H1 (cell line): ENCODE results near the gene TLE1. TPM values are rescaled to one million over a fixed set of nuclear protein-coding genes. Genes with fewer than 3 reads are reported as not detected.

Source experiments
- CTCF ChIA-PET: fragments of 300-600 bp; sonication (Branson Sonifier 250); formaldehyde crosslinking; loops from one replicate; lab custom pipeline; 2021; ENCODE audit not compliant: partially characterized antibody; lab: Charles Lee
- POLR2A ChIA-PET: fragments of 300-600 bp; sonication (Branson Sonifier 250); formaldehyde crosslinking; loops from one replicate; lab custom pipeline; 2021; ENCODE audit warnings: inconsistent platforms; ENCODE audit not compliant: partially characterized antibody; lab: Charles Lee
- DNase-seq, 2 experiments: peaks; one replicate each; pipeline versions ENCODE4 v3.0.0 to v3.0.0-alpha.2; 2010 to 2022; ENCODE audit warnings: low spot score in 2 of 2, low read depth in 1 of 2, mixed read lengths in 1 of 2
- FAIRE-seq: peaks from 2 replicates; lab custom pipeline; 2011; peaks lifted over from hg19 to GRCh38; lab: Jason Lieb, UNC
- H2AFZ ChIP-seq: 2 replicates; pipeline ENCODE4 v1.8.1; 2012; ENCODE audit warnings: low read length, inconsistent platforms
- H2AK5ac ChIP-seq: 2 replicates; pipeline ENCODE4 v1.6.1; 2013; ENCODE audit warnings: low read depth, low read length
- H2BK120ac ChIP-seq: replicated peaks from 2 replicates; pipeline ENCODE3; 2013; ENCODE audit warnings: low read depth, low read length, inconsistent platforms
- H2BK12ac ChIP-seq: 2 replicates; pipeline ENCODE4 v1.6.1; 2013; ENCODE audit warnings: low read depth, low read length
- H2BK15ac ChIP-seq: 2 replicates; pipeline ENCODE4 v1.6.1; 2013; ENCODE audit warnings: low read length
- H2BK20ac ChIP-seq: 2 replicates; pipeline ENCODE4 v1.6.1; 2013; ENCODE audit warnings: low read length
- H2BK5ac ChIP-seq: 2 replicates; pipeline ENCODE4 v1.6.1; 2013; ENCODE audit warnings: low read depth, low read length
- H3K14ac ChIP-seq: 2 replicates; pipeline ENCODE4 v1.6.1; 2013; ENCODE audit warnings: inconsistent platforms; ENCODE audit not compliant: insufficient read length
- H3K18ac ChIP-seq: 2 replicates; pipeline ENCODE4 v1.6.1; 2013; ENCODE audit warnings: low read length; ENCODE audit errors: extremely low read depth
- H3K23ac ChIP-seq: 2 replicates; pipeline ENCODE4 v1.6.1; 2013; ENCODE audit warnings: inconsistent platforms; ENCODE audit not compliant: insufficient read length
- H3K23me2 ChIP-seq: 2 replicates; pipeline ENCODE4 v1.6.1; 2013; ENCODE audit warnings: low read depth, low read length
- H3K27ac ChIP-seq: 2 replicates; pipeline ENCODE4 v1.6.1; 2011; ENCODE audit warnings: low read depth, low read length, inconsistent platforms
- H3K27me3 ChIP-seq, 4 experiments: replicated peaks in 1 of 4; 1 replicate in 1 of 4; 2 replicates in 3 of 4; pipeline versions ENCODE4 v1.6.1 to v1.8.1; 2011 to 2013; ENCODE audit warnings: low read length in 3 of 4, mild to moderate bottlenecking in 3 of 4, inconsistent platforms in 2 of 4, mixed read lengths in 2 of 4, moderate library complexity in 1 of 4; ENCODE audit not compliant: control insufficient read depth in 3 of 4, insufficient read depth in 3 of 4; ENCODE audit errors: extremely low read depth in 1 of 4
- H3K36me3 ChIP-seq, 4 experiments: 2 replicates each; pipeline versions ENCODE4 v1.6.1 to v1.8.1; 2011 to 2013; ENCODE audit warnings: mild to moderate bottlenecking in 4 of 4, low read length in 3 of 4, moderate library complexity in 2 of 4, control low read depth in 1 of 4, inconsistent platforms in 1 of 4; ENCODE audit not compliant: insufficient read depth in 4 of 4, control insufficient read depth in 2 of 4
- H3K4ac ChIP-seq: replicated peaks from 2 replicates; pipeline ENCODE3; 2013; ENCODE audit warnings: low read length, low read depth, mixed read lengths, inconsistent platforms; ENCODE audit not compliant: insufficient read length
- H3K4me1 ChIP-seq, 4 experiments: replicated peaks in 1 of 4; 1 replicate in 1 of 4; 2 replicates in 3 of 4; pipeline versions ENCODE4 v1.6.1 to v1.8.1; 2011 to 2013; ENCODE audit warnings: low read length in 3 of 4, inconsistent platforms in 2 of 4, mixed read lengths in 1 of 4; ENCODE audit not compliant: insufficient read depth in 4 of 4, control insufficient read depth in 3 of 4
- H3K4me2 ChIP-seq, 2 experiments: 2 replicates each; pipeline versions ENCODE4 v1.6.1 to v1.8.1; 2011 to 2013; ENCODE audit warnings: low read depth in 2 of 2, low read length in 2 of 2, control low read depth in 1 of 2, inconsistent platforms in 1 of 2, mild to moderate bottlenecking in 1 of 2; ENCODE audit not compliant: insufficient read depth in 1 of 2
- H3K4me3 ChIP-seq, 4 experiments: fragments of 200-600, 300-600 bp in 1 of 4; sonication (generic), shearing (Covaris generic), sonication (Bioruptor Twin) in 1 of 4; 2 replicates each; pipeline versions ENCODE4 v1.5.1 to v1.8.1; 2011 to 2016; ENCODE audit warnings: low read length in 4 of 4, low read depth in 3 of 4, control low read depth in 2 of 4, inconsistent platforms in 2 of 4, mild to moderate bottlenecking in 2 of 4, mixed read lengths in 1 of 4, moderate library complexity in 1 of 4; ENCODE audit not compliant: insufficient read depth in 2 of 4; ENCODE audit errors: extremely low read depth in 1 of 4
- H3K56ac ChIP-seq: replicated peaks from 2 replicates; pipeline ENCODE3; 2013; ENCODE audit warnings: low read depth, mild to moderate bottlenecking, mixed read lengths, low read length, inconsistent platforms; ENCODE audit not compliant: insufficient read length
- H3K79me1 ChIP-seq: 2 replicates; pipeline ENCODE4 v1.6.1; 2013; ENCODE audit warnings: low read depth, low read length, control low read depth
- H3K79me2 ChIP-seq, 2 experiments: 2 replicates each; pipeline versions ENCODE4 v1.6.1 to v1.8.1; 2012 to 2013; ENCODE audit warnings: low read length in 2 of 2, mild to moderate bottlenecking in 2 of 2, inconsistent platforms in 1 of 2; ENCODE audit not compliant: insufficient read depth in 2 of 2, control insufficient read depth in 1 of 2
- H3K9ac ChIP-seq, 4 experiments: replicated peaks in 1 of 4; 1 replicate in 1 of 4; 2 replicates in 3 of 4; pipeline versions ENCODE4 v1.6.1 to v1.8.1; 2011 to 2013; ENCODE audit warnings: low read depth in 3 of 4, low read length in 3 of 4, control low read depth in 2 of 4, mild to moderate bottlenecking in 2 of 4, moderate library complexity in 2 of 4, inconsistent platforms in 1 of 4; ENCODE audit errors: extremely low read depth in 1 of 4
- H3K9me3 ChIP-seq, 2 experiments: 2 replicates each; pipeline versions ENCODE4 v1.6.1 to v1.8.1; 2012 to 2013; ENCODE audit warnings: mild to moderate bottlenecking in 2 of 2, moderate library complexity in 2 of 2, control low read depth in 1 of 2, inconsistent platforms in 1 of 2, low read depth in 1 of 2, low read length in 1 of 2, mixed read lengths in 1 of 2; ENCODE audit not compliant: insufficient read depth in 2 of 2
- H4K20me1 ChIP-seq, 2 experiments: replicated peaks in 1 of 2; 2 replicates each; pipeline versions ENCODE3 to v1.8.1; 2011 to 2013; ENCODE audit warnings: inconsistent platforms in 2 of 2, low read length in 2 of 2, mild to moderate bottlenecking in 1 of 2; ENCODE audit not compliant: insufficient read depth in 2 of 2, control insufficient read depth in 1 of 2
- H4K5ac ChIP-seq: 2 replicates; pipeline ENCODE4 v1.6.1; 2013; ENCODE audit warnings: low read length, low read depth, mixed read lengths, inconsistent platforms; ENCODE audit not compliant: insufficient read length
- H4K8ac ChIP-seq: 2 replicates; pipeline ENCODE4 v1.8.0; 2013; ENCODE audit warnings: mild to moderate bottlenecking, moderate library complexity, low read length, inconsistent platforms; ENCODE audit not compliant: insufficient read depth; ENCODE audit errors: extremely low read depth
- H4K91ac ChIP-seq: replicated peaks from 2 replicates; pipeline ENCODE3; 2013; ENCODE audit warnings: low read length, mixed read lengths, inconsistent platforms; ENCODE audit not compliant: insufficient read length
- CTCF ChIP-seq, 3 experiments: IDR thresholded peaks; 1 replicate in 2 of 3; 2 replicates in 1 of 3; pipeline versions ENCODE4 v1.5.1 to v1.6.1; 2011; ENCODE audit warnings: low read length in 3 of 3, mild to moderate bottlenecking in 3 of 3, inconsistent platforms in 2 of 3, low read depth in 1 of 3, moderate library complexity in 1 of 3; ENCODE audit not compliant: insufficient read depth in 1 of 3; ENCODE audit errors: control extremely low read depth in 1 of 3
- GABPA ChIP-seq: IDR thresholded peaks from 2 replicates; pipeline ENCODE4 v1.6.1; 2011; ENCODE audit warnings: mild to moderate bottlenecking, low read length, moderate library complexity, borderline replicate concordance; ENCODE audit not compliant: insufficient read depth
- JUND ChIP-seq: IDR thresholded peaks from 2 replicates; pipeline ENCODE4 v1.6.1; 2011; ENCODE audit warnings: mild to moderate bottlenecking, improper control_type of control experiment, low read length
- RAD21 ChIP-seq, 2 experiments: IDR thresholded peaks in 1 of 2; conservative IDR thresholded peaks in 1 of 2; 2 replicates each; pipeline ENCODE4 v1.6.1; 2011; ENCODE audit warnings: low read depth in 2 of 2, low read length in 2 of 2, improper control_type of control experiment in 1 of 2, inconsistent platforms in 1 of 2, mild to moderate bottlenecking in 1 of 2, moderate library complexity in 1 of 2
- whole genome bisulfite sequencing, 2 experiments: shearing (Covaris generic) in 1 of 2; methylation state at CpG; one replicate each; pipeline versions ENCODE4 v1.1.6 to v1.1.7; 2013 to 2015; ENCODE audit warnings: low lambda C conversion rate in 2 of 2, mixed read lengths in 2 of 2, inconsistent platforms in 1 of 2, low coverage in 1 of 2, missing lambda C conversion rate in 1 of 2; ENCODE audit not compliant: insufficient replicate concordance in 2 of 2, insufficient coverage in 1 of 2, insufficient read length in 1 of 2; ENCODE audit errors: extremely low coverage in 1 of 2, missing lambda C conversion rate in 1 of 2; 5-methylcytosine and 5-hydroxymethylcytosine counted together
- polyA plus RNA-seq, 7 experiments: library from polyadenylated mRNA; depleted of rRNA in 3 of 7; stranded (reverse) in 5 of 7; unstranded in 2 of 7; fragments of >200 nt in 5 of 7; fragments of 200-250 nt in 2 of 7; gene quantifications; 1 replicate in 5 of 7; 2 replicates in 1 of 7; 4 replicates in 1 of 7; pipeline versions ENCODE4 v1.2.1 to v1.2.3, GENCODE V29; 2011 to 2013; ENCODE audit warnings: missing spikeins in 2 of 7, mixed read lengths in 2 of 7
- total RNA-seq: library from RNA; stranded (reverse); fragmentation: NEBNext Ultra II Directional; extraction: Animal tissue kit (Norgen Biotek cat#: 25700); gene quantifications from 2 replicates; pipeline ENCODE4 v1.2.1, GENCODE V29; 2021

Gene TLE1
- total and polyA plus RNA-seq, 2 of the 8 experiments (the other 6 are each of a cell fraction or from before 2014, with no cell fraction given): 81.8 to 91.6 TPM

GRCh38 chr9:81573415-81574321 lies 115.7 kb downstream of the TLE1 start:
- CTCF ChIA-PET: interaction anchor here (0.6 to 1.0 kb wide), 3 partner anchors 15 to 784 kb away, joined by 3 to 4 read pairs (median 3); no protein-coding TSS in a partner anchor
- FAIRE-seq: peak; percentile 60

More at GRCh38 chr9:81573415-81574321, 115.7 kb downstream of the TLE1 start:
- H3K4me2 ChIP-seq: no peak overlapping the region
- H2AFZ ChIP-seq: no peak overlapping the region
- H2BK20ac ChIP-seq: no peak overlapping the region
- TF ChIP-seq RAD21 (IDR thresholded peaks at IDR 0.05 in 1 of 2, conservative IDR thresholded peaks at IDR 0.05 in 1 of 2; ENCODE audit: low read depth in 2 of 2, low read length in 2 of 2) (peak; percentile 51 to 57), GABPA (no peak), JUND (no peak), CTCF (IDR thresholded peaks at IDR 0.05; ENCODE audit: control extremely low read depth in 1 of 3, insufficient read depth in 1 of 3, low read depth in 1 of 3, low read length in 3 of 3) (peak; percentile 2 to 39 (median 37))
- H3K4ac ChIP-seq: no peak overlapping the region
- no peak overlapping the region for H3K14ac ChIP-seq
- no peak overlapping the region for H3K23ac ChIP-seq
- 69% methylated on average over 14 of the region's 14 CpGs; no CpG with 5 or more reads in 1 of the 2 experiments for WGBS, 2 experiments
- no peaks in the 10 kb centered on the region; a peak in 1 of 8 replicates for H3K36me3 ChIP-seq
- no peak overlapping the region for H2BK120ac ChIP-seq
- H4K91ac ChIP-seq: no peak overlapping the region
- H2BK5ac ChIP-seq: no peak overlapping the region
- no peak overlapping the region for H4K8ac ChIP-seq
- H2BK12ac ChIP-seq: no peak overlapping the region
- no peaks in the 10 kb centered on the region for H4K20me1 ChIP-seq
- no peak overlapping the region for H3K27ac ChIP-seq
- H3K79me1 ChIP-seq: no peaks in the 10 kb centered on the region
- POLR2A ChIA-PET: interaction anchor here (0.9 kb wide), 1 partner anchor 31 kb away, joined by 3 read pairs; no protein-coding TSS in a partner anchor
- H2AK5ac ChIP-seq: no peak overlapping the region
- no peaks in the 10 kb centered on the region for H3K9me3 ChIP-seq
- H3K56ac ChIP-seq: no peak overlapping the region
- H3K23me2 ChIP-seq: 0 out of 2 replicates have a peak, but pooled peaks cover 2% of the 10 kb centered on the region
- no peaks in the 10 kb centered on the region for H3K79me2 ChIP-seq
- H3K4me3 ChIP-seq: no peak overlapping the region
- H3K18ac ChIP-seq: no peak overlapping the region
- H3K27me3 ChIP-seq: no peaks in the 10 kb centered on the region
- H3K4me1 ChIP-seq: peaks cover 0 to 7% (median 0%) of the 10 kb centered on the region in 4 experiments; a peak in 2 of 7 replicates
- H3K9ac ChIP-seq: no peak overlapping the region
- no peak for DNase-seq
- H2BK15ac ChIP-seq: no peak overlapping the region
- no peak overlapping the region for H4K5ac ChIP-seq
